Stimulated activated CD4-positive, alpha-beta T cell treated with anti-CD3 and anti-CD28 coated beads, TNF-alpha, amount 100 ng/mL, for 48 hours (primary cell): Measurements from ENCODE around the gene LAMA1.

Experiments used
- DNase-seq, 3 donors: peaks; one replicate each; pipeline ENCODE4 v3.0.0-alpha.2; 2020; ENCODE audit warnings: low read depth in 3 of 3

The LAMA1 gene

GRCh38 chr18:6994056-6994770, 123.4 kb downstream of the LAMA1 start:
- no peak for DNase-seq

GRCh38 chr18:6992761-6993160, 124.8 kb downstream of the LAMA1 start:
- no peak for DNase-seq

DNA sequence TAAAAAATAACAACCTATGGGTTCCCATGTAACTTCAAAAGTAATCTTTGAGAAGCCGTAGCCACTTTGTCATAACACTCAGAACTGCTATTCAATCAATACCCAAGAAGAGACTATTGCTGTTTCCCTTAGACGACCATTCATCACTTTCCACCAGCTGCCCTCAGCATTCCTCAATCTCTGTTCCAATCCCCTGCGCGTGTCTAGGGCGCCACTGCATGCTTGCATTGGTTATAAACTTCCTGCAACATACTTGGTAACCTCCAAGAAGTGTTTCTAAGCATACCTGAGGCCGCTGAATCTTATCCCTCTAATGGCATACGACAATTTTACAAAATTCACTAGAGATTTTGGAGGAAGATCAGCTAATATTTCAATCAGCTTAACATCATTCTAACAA, 134.2 kb downstream of the LAMA1 start:
- DNase-seq: no peak

GRCh38 chr18:6982398-6982797, 135.2 kb downstream of the LAMA1 start:
- no peak for DNase-seq

- no peak for DNase-seq
Measured at GRCh38 chr18:6980363-6980762, 137.2 kb downstream of the LAMA1 start.

GRCh38 chr18:6979954-6980353, 137.6 kb downstream of the LAMA1 start:
- no peak for DNase-seq

- DNase-seq: no peak
Measured at GRCh38 chr18:6976935-6977334, 140.7 kb downstream of the LAMA1 start.

GRCh38 chr18:6975084-6975483, 142.5 kb downstream of the LAMA1 start:
- DNase-seq: no peak

DNA sequence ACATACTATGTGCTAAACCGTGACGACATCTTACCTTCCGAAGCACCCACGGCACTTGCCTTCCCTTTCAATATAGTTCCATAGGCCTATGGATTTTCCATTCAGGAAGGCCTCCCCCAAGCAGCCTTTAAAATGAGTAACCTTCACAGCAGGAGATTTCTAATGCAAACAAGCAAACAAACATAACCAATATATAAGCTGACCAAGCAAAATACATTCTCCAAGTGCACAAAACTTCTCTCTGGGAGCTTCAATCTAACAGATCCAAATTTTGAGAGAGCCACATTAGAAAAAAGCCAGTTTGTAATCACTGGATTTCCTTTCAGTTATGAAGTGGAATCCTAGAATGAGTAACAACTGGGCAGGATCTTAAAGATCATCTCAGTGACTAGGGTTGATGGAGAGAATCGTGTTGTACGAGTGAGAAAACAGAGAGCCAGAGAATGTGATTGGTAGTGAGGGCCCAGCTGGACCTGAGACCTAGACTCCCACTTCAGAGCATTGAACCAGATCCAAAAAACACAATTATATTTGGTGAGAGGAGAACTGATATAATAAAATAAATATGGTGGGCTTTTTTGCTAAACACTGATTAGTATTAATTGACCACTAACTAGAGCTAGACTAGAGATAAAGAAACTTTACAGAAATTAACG, 145.6 kb downstream of the LAMA1 start:
- DNase-seq: no peak

GRCh38 chr18:6963452-6964097, 154.0 kb downstream of the LAMA1 start:
- DNase-seq: no peak

- DNase-seq: no peak
Measured at GRCh38 chr18:6962571-6963451, 154.8 kb downstream of the LAMA1 start.

- no peak for DNase-seq
Measured at GRCh38 chr18:6961331-6961730, 156.3 kb downstream of the LAMA1 start.

DNA sequence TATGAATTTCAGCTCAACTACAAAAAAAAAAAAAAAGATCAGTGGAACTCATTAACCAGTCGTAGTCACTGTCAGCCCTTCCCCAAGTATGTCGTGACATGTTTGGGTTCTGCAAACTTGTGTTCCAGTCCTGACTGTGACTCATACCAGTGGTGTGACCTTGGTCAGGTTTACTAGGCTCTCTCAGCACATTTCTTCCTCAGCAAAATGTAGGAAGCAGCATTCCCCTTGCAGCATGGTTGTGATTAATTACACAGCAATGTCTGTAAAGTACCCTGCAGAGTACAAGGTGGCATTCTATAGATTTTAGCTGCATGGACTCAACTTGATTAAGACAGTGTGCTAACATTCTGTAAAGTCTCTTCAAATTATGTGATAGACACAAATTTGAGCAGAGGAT, 156.9 kb downstream of the LAMA1 start:
- no peak for DNase-seq

- no peak for DNase-seq
Measured at GRCh38 chr18:6960124-6960523, 157.5 kb downstream of the LAMA1 start.

- no peak for DNase-seq
Measured at GRCh38 chr18:6959110-6959509, 158.5 kb downstream of the LAMA1 start.

- no peak for DNase-seq
Measured at GRCh38 chr18:6956999-6957398, 160.6 kb downstream of the LAMA1 start.

DNA sequence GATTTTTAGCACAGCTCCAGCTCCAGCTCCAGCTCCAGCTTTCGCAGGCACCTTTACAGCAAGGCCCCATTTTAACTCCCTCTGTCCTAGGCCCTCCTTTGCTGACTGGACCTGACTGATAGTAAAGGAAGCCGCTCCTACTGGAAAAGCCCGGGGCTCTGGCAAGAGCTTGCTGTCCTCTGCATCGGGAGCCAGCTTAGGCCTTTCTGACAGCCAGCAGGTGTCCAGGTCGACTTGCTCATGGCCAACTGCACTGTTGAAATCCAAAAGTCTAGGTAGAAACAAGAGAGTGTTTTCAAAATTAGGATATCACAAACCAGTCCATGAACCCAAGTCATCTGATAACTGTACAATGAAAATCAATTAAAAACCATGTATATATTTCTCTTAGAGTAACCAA, 161.1 kb downstream of the LAMA1 start:
- DNase-seq: no peak

DNA sequence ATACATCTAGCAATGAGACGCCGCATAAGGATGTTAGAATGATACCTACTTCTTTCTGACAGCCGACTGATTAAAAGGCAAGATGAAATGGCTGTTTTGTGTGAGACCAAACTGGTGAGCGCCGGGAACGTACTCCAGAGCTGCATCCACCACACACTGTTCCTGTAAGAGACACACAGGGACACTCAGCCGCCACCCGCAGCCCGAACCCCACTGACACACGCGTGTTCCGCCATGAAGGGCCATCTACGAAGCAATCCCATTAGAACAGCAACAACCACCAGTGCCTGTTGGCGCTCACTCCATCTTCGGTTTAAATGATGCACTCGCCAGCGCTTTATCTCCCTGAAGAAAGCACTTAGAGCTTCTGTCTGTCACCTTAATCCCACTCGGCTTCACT, 162.3 kb downstream of the LAMA1 start:
- DNase-seq: no peak

DNA sequence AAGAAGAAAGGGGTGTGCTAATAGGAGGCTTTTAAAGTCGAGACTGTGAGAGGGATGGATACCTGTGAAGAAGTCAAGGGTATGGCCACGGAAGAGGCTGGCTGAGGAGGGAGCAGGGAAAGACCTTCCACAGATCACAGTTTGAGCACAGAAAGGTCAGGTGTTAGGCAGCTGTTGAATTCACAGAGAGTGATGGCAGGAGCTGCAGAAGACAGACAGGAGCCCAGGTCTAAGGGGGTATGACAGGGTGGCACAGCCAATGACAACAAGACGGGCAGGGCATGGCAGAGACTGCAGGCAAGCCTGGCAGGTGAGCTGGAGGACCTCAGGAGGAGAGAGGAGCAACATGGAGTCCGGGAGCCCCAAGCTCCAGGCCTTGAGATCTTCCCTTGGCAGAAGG, 163.1 kb downstream of the LAMA1 start:
- no peak for DNase-seq

- DNase-seq: no peak
Measured at GRCh38 chr18:6951336-6952090, 166.1 kb downstream of the LAMA1 start.

- no peak for DNase-seq
Measured at GRCh38 chr18:6950641-6951040, 167.0 kb downstream of the LAMA1 start.
